ENCODE measurements around the gene CLDN22.

- TF ChIP-seq OSR2 (tag by site-specific recombination; IDR thresholded peaks at IDR 0.05) (no peak), CTCF (tag by site-specific recombination; IDR thresholded peaks at IDR 0.05) (no peak), ZNF610 (tag by site-specific recombination; IDR thresholded peaks at IDR 0.05; ENCODE audit: borderline replicate concordance) (no peak), REST (tag by site-specific recombination; IDR thresholded peaks at IDR 0.05) (no peak), ZFP69B (tag by site-specific recombination; IDR thresholded peaks at IDR 0.05) (no peak)
Measured at GRCh38 chr4:183321079-183321478, 1.0 kb upstream of the CLDN22 start.
